Transverse colon (tissue), 4 donors: ENCODE measurements around the gene MDH1. TPM values are rescaled to one million over a fixed set of nuclear protein-coding genes. Genes with fewer than 3 reads are reported as not detected.

Source experiments
- DNase-seq: peaks from one replicate; pipeline ENCODE4 v3.0.0-alpha.2; 2019
- H3K27ac ChIP-seq, 4 donors: fragments of 200-600 bp; sonication (generic); 2 replicates each; pipeline ENCODE4 v1.5.1; 2016 to 2018; ENCODE audit warnings: inconsistent platforms in 4 of 4
- H3K27me3 ChIP-seq: fragments of 200-600 bp; sonication (generic); 2 replicates; pipeline ENCODE4 v1.5.1; 2017; ENCODE audit warnings: inconsistent platforms
- H3K36me3 ChIP-seq, 4 donors: fragments of 200-600 bp; sonication (generic); 2 replicates each; pipeline ENCODE4 v1.5.1; 2017 to 2019; ENCODE audit warnings: inconsistent platforms in 4 of 4
- H3K4me1 ChIP-seq, 4 donors: fragments of 200-600 bp; sonication (generic); 2 replicates each; pipeline ENCODE4 v1.5.1; 2017 to 2020; ENCODE audit warnings: inconsistent platforms in 4 of 4
- H3K4me3 ChIP-seq, 4 donors: fragments of 200-600 bp; sonication (generic); 1 replicate in 1 of 4; 2 replicates in 3 of 4; pipeline versions ENCODE4 v1.5.1 to v1.6.1; 2017 to 2019; ENCODE audit warnings: inconsistent platforms in 4 of 4
- H3K9me3 ChIP-seq, 2 donors: fragments of 200-600 bp; sonication (generic); 2 replicates each; pipeline ENCODE4 v1.5.1; 2017 to 2019; ENCODE audit warnings: inconsistent platforms in 2 of 2
- CTCF ChIP-seq, 5 experiments: fragments of 200-600 bp in 3 of 5; fragments of 450-650 bp in 2 of 5; sonication (generic) in 3 of 5; IDR thresholded peaks; 1 replicate in 2 of 5; 2 replicates in 3 of 5; pipeline ENCODE4 v1.5.1; 2016 to 2017; ENCODE audit warnings: antibody characterized with exemption in 5 of 5, inconsistent platforms in 3 of 5, mild to moderate bottlenecking in 2 of 5, moderate library complexity in 1 of 5
- EP300 ChIP-seq: sonication (generic); formaldehyde crosslinking; IDR thresholded peaks from one replicate; pipeline ENCODE4 v1.6.1; 2017; ENCODE audit warnings: antibody characterized with exemption, low read depth
- POLR2A ChIP-seq: fragments of 450-650 bp; IDR thresholded peaks from one replicate; pipeline ENCODE4 v1.6.1; 2016; ENCODE audit warnings: antibody characterized with exemption, mild to moderate bottlenecking, moderate library complexity
- POLR2AphosphoS5 ChIP-seq, 3 donors: sonication (generic); formaldehyde crosslinking; IDR thresholded peaks; one replicate each; pipeline ENCODE4 v1.6.1; 2016; ENCODE audit warnings: antibody characterized with exemption in 3 of 3
- WGBS, 2 donors: methylation state at CpG; one replicate each; pipeline ENCODE4 v1.1.5; 2018; ENCODE audit warnings: low coverage in 1 of 2; 5-methylcytosine and 5-hydroxymethylcytosine counted together
- in situ Hi-C, 4 donors: fragments of 200-750 bp; cut with MboI; loops; one replicate each; pipeline versions ENCODE4 v1.15.0 to v1.15.1; 2017; ENCODE audit warnings: low sequenced_read_pairs in 3 of 4, low pct_ligation_motif_present in 1 of 4, low pct_unique_long_range_greater_than_20kb in 1 of 4
- intact Hi-C: fragments of 100-400 bp; cut with DNase I; formaldehyde crosslinking; loops from one replicate; pipeline ENCODE4 v1.15.1; 2023; ENCODE audit warnings: low total_unique reads
- total RNA-seq, 4 donors: library from RNA; depleted of rRNA; stranded (reverse); fragments of >200 nt; gene quantifications; one replicate each; pipeline ENCODE4 v1.1.0, GENCODE V29; 2016

MDH1 gene
- total RNA-seq, 4 donors from 2014 or later, result 55.5 to 179 (median 141) TPM

- TF ChIP-seq POLR2AphosphoS5 (IDR thresholded peaks at IDR 0.05) (no peak), CTCF (IDR thresholded peaks at IDR 0.05) (no peak), EP300 (no peak), POLR2A (no peak)
- in situ Hi-C loops, result loop anchor here in 1 of 4 donors (25.0 kb wide), 1 partner anchor 286 kb away; no protein-coding TSS in a partner anchor
- Histone ChIP-seq H3K4me3 (no peak overlapping the region), H3K9me3 (no peaks in the 10 kb centered on the region), H3K36me3 (no peaks in the 10 kb centered on the region), H3K27me3 (no peaks in the 10 kb centered on the region), H3K4me1 (peaks cover 0 to 11% (median 0%) of the 10 kb centered on the region in 4 donors), H3K27ac (no peak overlapping the region)
- DNase-seq, result no peak
- intact Hi-C loops, result no loop called here
Measured at GRCh38 chr2:63576546-63576945, 12.2 kb upstream of the MDH1 start.

GRCh38 chr2:63578767-63579166 is 10.0 kb upstream of the MDH1 start:
- no peaks in the 10 kb centered on the region for H3K36me3 ChIP-seq
- TF ChIP-seq POLR2A (no peak), EP300 (no peak), POLR2AphosphoS5 (IDR thresholded peaks at IDR 0.05) (no peak), CTCF (IDR thresholded peaks at IDR 0.05) (no peak)
- no peak for DNase-seq
- intact Hi-C loops (no loop called here), in situ Hi-C loops (loop anchor here in 1 of 4 donors (25.0 kb wide), 1 partner anchor 284 kb away; no protein-coding TSS in a partner anchor)
- peaks cover 0 to 13% (median 0%) of the 10 kb centered on the region in 4 donors for H3K4me1 ChIP-seq
- H3K4me3 ChIP-seq, result no peak overlapping the region
- H3K9me3 ChIP-seq, result no peaks in the 10 kb centered on the region
- WGBS, 2 donors, result 97 to 100% methylated on average over 3 of the region's 3 CpGs
- H3K27ac ChIP-seq, result no peak overlapping the region
- no peaks in the 10 kb centered on the region for H3K27me3 ChIP-seq

- Histone ChIP-seq H3K4me3 (no peak overlapping the region), H3K4me1 (peaks cover 0 to 13% (median 0%) of the 10 kb centered on the region in 4 donors), H3K27me3 (no peaks in the 10 kb centered on the region), H3K27ac (no peak overlapping the region), H3K9me3 (no peaks in the 10 kb centered on the region), H3K36me3 (no peaks in the 10 kb centered on the region)
- intact Hi-C loops, result no loop called here
- WGBS, 2 donors, result 80 to 86% methylated on average over 4 of the region's 4 CpGs
- TF ChIP-seq POLR2A, result no peak
- TF ChIP-seq CTCF (IDR thresholded peaks at IDR 0.05), result no peak
- TF ChIP-seq EP300, result no peak
- no peak for TF ChIP-seq POLR2AphosphoS5 (IDR thresholded peaks at IDR 0.05)
- in situ Hi-C loops, result loop anchor here in 1 of 4 donors (25.0 kb wide), 1 partner anchor 282 kb away; no protein-coding TSS in a partner anchor
- DNase-seq, result no peak
Measured at GRCh38 chr2:63580651-63581297, 8.0 kb upstream of the MDH1 start.

DNA sequence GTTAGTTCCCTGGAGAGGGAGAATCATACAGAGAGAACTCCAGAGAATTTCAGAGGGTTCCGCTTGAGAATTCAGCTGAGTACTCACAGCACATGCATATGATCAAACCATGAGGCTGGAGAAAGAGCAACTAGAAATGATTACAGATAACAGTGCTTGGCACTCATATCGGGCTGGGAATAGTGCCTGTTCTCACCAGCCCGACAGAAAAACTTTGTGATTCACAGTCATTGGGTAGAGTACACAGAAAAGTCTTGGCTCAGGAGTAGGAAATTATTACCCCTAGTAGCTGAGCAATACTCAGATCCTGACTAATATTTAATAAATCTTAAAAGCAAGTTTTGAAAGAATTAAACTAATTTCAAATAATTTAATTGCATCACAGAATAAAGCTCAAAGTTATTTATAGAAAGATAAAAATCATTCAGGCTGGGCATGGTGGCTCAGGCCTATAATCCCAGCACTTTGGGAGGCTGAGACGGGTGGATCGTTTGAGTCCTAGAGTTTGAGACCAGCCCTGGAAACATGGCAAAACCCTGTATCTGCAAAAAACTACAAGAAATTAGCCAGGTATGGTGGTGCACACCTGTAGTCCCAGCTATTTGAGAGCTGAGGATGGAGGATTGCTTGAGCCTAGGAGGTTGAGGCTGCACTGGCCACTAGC is 7.3 kb upstream of the MDH1 start:
- TF ChIP-seq POLR2A (no peak), EP300 (no peak), CTCF (IDR thresholded peaks at IDR 0.05) (no peak), POLR2AphosphoS5 (IDR thresholded peaks at IDR 0.05) (no peak)
- intact Hi-C loops (no loop called here), in situ Hi-C loops (loop anchor here in 1 of 4 donors (25.0 kb wide), 1 partner anchor 281 kb away; no protein-coding TSS in a partner anchor)
- Histone ChIP-seq H3K27me3 (no peaks in the 10 kb centered on the region), H3K27ac (peak overlapping the region in 1 of 4 donors; percentile 9), H3K4me1 (peaks cover 0 to 13% (median 0%) of the 10 kb centered on the region in 4 donors), H3K36me3 (no peaks in the 10 kb centered on the region), H3K4me3 (no peak overlapping the region), H3K9me3 (no peaks in the 10 kb centered on the region)
- DNase-seq, result no peak
- 65 to 78% methylated on average over 5 of the region's 5 CpGs for WGBS, 2 donors
